Fibroblast of lung (primary cell): ENCODE measurements around the gene SORCS2.

Experiments used
- CTCF ChIP-seq, 2 donors: IDR thresholded peaks in 1 of 2; conservative IDR thresholded peaks in 1 of 2; 1 replicate in 1 of 2; 2 replicates in 1 of 2; pipeline ENCODE4 v1.5.1; 2011 to 2012; ENCODE audit warnings: low read length in 2 of 2, control low read depth in 1 of 2, inconsistent platforms in 1 of 2, low read depth in 1 of 2, mild to moderate bottlenecking in 1 of 2
- EZH2 ChIP-seq: IDR thresholded peaks from 2 replicates; pipeline ENCODE4 v1.5.1; 2012; ENCODE audit warnings: low read length, control low read depth, mild to moderate bottlenecking; ENCODE audit errors: missing control alignments

- TF ChIP-seq CTCF (conservative IDR thresholded peaks at IDR 0.05 in 1 of 2, IDR thresholded peaks at IDR 0.05 in 1 of 2; ENCODE audit: low read depth in 1 of 2, low read length in 2 of 2) (no peak), EZH2 (no peak)
These were observed 461.4 kb downstream of the SORCS2 start for GRCh38 chr4:7653510-7654369.
